Activated CD4-positive, alpha-beta T cell treated with anti-CD3 and anti-CD28 coated beads, Interleukin-2, amount 50 U/mL, for 1 hour (primary cell): Measurements from ENCODE around the gene FCHO2.
"Not testable (repeated sequence)": the region's sequence is repeated elsewhere in the genome, so short reads cannot be mapped to it uniquely, and the experiment has no call there.

ENCODE experiments used
- DNase-seq: peaks from one replicate; pipeline ENCODE4 v3.0.0-alpha.2; 2020

The FCHO2 gene, protein sequence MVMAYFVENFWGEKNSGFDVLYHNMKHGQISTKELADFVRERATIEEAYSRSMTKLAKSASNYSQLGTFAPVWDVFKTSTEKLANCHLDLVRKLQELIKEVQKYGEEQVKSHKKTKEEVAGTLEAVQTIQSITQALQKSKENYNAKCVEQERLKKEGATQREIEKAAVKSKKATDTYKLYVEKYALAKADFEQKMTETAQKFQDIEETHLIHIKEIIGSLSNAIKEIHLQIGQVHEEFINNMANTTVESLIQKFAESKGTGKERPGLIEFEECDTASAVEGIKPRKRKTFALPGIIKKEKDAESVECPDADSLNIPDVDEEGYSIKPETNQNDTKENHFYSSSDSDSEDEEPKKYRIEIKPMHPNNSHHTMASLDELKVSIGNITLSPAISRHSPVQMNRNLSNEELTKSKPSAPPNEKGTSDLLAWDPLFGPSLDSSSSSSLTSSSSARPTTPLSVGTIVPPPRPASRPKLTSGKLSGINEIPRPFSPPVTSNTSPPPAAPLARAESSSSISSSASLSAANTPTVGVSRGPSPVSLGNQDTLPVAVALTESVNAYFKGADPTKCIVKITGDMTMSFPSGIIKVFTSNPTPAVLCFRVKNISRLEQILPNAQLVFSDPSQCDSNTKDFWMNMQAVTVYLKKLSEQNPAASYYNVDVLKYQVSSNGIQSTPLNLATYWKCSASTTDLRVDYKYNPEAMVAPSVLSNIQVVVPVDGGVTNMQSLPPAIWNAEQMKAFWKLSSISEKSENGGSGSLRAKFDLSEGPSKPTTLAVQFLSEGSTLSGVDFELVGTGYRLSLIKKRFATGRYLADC

DNA sequence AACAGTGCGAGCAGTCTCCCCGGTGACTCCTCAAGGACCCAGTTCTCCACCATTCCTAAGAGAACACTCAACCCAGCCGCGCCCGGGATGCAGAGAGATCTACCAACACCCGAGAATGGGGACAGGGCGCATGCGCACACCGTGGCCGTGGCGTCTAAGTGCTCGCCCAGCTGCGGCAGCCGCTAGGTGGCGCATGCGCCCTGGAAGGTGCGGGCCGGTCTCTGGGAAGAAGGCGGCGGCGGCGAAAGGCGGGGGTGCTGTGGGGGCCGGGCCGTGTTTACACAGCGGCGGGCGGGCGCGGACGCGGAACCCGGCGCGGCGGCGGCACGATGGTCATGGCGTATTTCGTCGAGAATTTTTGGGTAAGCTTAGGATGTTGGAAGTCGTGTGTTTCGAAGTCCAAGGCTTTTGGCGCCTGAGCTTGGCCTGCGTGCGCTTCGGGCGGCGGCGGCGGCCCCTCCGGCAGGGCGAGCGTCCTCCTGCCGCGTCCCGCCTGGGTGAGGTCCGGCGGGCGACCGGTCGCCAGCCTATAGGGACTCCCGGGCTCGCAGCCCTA is at the start of gene FCHO2:
Gene FCHO2, plus strand, starts transcription at position 274 of the 556 bp plus-strand sequence. Its CDS starts 56 bp downstream, at position 330.
- DNase-seq, result peak; percentile 97

GRCh38 chr5:72906806-72907205 is 49.0 kb upstream of the FCHO2 start:
- DNase-seq, result no peak

GRCh38 chr5:72908664-72909063 is 47.2 kb upstream of the FCHO2 start:
- DNase-seq, result no peak

- no peak for DNase-seq
These were observed 38.5 kb upstream of the FCHO2 start for GRCh38 chr5:72917371-72917776.

DNA sequence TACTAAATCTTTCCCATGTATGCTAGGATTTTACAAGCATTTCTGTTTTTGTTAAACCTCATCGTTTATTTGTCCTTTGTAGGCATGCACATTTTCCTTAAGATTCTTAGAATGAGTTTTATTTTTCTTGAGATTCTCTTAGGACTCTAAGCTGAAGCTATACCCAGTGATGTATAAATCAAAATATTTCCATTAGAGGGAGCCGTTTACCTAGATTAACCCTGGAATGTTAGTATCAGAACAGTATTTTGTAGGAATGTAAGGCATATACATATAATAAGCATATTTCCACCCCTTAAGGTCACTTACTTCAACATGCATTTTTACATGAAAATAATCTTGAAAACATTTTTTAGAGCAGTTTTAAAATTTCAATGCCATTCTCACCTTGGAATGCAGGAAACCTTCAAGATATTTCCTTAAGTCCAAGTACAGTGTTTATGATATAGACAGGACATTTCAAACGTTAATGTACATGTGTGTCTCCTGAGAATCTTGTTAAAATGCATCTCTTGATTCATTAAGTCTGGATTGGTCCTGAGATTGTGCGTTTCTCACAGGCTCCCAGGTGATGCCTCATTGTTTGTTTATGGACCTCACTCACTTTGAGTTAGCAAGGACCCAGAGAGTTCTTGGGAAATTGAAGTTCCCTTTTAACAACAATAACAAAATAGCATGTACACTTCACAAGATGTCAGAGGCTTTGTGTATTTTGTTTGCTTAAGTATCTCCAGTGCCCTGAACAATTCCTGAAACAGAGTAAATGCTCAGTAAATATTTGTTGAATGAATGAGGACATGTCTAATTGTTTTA is 34.9 kb upstream of the FCHO2 start:
- DNase-seq, result no peak

- DNase-seq, result no peak
These were observed 34.0 kb upstream of the FCHO2 start for GRCh38 chr5:72921886-72922285.

GRCh38 chr5:72922422-72922821 is 33.4 kb upstream of the FCHO2 start:
- no peak for DNase-seq

- DNase-seq, result no peak
These were observed 30.4 kb upstream of the FCHO2 start for GRCh38 chr5:72925336-72926010.

DNA sequence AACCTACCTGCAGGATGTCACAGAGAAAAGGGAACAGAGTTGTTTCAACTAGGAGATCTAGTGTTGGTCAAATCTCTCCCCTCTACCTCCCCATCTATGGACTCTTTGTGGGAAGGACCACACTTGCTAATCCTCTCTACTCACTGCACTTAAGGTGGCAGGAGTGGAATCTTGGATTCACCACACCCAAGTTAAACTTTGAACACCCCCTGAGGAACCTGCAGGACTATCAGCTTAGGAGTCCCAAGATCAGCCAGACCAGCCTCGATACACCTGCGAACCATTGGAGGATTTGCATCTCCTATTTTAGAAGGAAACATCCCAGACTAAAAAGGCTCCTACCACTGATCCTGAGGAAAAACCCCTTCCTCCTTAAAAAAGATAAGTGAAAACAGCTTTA is 23.2 kb upstream of the FCHO2 start:
- DNase-seq, result not testable (repeated sequence)

- DNase-seq, result not testable (repeated sequence)
These were observed 20.7 kb upstream of the FCHO2 start for GRCh38 chr5:72934953-72935725.

DNA sequence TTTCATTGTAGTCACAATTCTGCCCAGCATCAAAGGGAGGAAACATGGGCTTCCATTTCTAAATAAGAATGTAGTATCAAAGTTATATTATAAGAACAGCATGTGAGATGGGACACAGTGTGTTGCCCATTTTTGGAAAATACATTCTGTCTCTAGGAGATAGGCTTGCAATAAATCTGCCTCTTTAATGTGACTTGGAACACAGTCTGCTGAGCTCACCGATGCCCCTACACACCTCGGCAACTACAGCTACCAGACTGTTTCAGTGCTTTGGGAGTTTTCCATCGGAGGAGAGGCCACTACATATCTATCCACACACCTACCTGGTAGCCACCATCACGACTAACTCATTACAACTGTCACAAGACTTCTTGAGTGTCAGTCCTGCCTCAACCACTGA is 18.9 kb upstream of the FCHO2 start:
- DNase-seq, result no peak

DNA sequence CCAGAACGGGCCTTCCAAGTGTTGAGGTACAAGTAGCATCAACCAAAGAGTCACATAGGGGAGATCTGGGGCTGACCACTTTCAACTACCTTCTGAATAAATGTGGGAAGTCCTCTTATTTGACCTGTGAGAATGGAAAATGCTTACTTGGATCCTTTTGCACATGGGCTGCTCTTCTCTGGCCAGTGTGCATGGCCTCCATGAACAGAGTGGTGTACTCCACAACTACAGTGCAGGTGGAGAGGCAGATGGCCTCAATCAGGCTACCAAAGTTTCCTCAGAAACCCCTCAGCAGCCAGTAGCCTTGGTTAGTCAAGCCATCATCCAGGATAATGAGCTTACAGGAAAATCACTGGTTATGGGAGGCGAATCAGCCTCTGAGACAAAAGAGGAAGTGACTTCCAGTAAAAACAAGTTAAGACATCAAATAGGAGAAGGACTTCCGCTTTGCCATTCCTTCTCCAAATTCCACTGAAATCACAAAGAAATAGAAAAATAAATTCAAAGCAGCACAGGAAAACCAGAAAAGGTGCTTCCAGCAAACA is 18.3 kb upstream of the FCHO2 start:
- DNase-seq, result no peak

GRCh38 chr5:72938206-72938605 is 17.6 kb upstream of the FCHO2 start:
- DNase-seq, result no peak

DNA sequence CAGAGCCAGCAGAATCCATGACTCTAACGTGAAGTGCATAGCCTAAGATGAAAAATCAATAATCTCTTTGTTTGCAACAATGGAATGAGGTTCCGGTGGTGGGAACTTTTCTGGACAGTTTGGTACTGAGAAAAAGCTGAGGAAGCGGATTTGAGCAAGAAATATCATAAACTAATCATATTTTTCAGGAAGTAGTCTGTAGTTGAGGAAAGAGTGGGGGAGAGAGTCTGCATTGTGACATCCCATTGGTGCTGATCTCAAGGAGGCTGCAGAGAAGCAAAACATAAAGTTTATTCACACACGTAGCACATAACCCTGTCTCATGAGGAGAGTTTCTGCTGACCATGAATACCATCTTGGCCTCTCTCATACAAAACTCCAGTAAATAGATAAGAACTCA is 15.8 kb upstream of the FCHO2 start:
- no peak for DNase-seq

- DNase-seq, result no peak
These were observed 12.5 kb upstream of the FCHO2 start for GRCh38 chr5:72943307-72943706.

DNA sequence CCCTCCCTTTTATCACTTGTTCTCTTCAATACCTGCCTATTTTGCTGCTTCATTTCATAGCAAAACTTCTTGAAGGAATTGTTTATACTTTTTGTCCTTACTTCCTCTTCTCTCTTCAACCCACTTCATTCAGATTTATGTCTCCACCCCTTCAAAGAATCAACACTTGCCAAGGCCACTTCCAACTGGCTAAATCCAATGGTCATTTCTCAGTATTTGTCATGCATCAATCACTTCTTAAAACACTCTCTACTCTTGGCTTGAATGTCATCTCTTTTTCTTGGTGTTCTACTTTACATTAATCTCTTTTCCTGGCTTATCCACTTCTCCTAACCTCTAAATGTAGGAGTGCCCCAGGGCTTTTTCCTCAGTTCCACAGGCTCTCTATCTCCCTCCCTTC is 8.3 kb upstream of the FCHO2 start:
- DNase-seq, result no peak

- no peak for DNase-seq
These were observed 6.4 kb upstream of the FCHO2 start for GRCh38 chr5:72949481-72949880.

DNA sequence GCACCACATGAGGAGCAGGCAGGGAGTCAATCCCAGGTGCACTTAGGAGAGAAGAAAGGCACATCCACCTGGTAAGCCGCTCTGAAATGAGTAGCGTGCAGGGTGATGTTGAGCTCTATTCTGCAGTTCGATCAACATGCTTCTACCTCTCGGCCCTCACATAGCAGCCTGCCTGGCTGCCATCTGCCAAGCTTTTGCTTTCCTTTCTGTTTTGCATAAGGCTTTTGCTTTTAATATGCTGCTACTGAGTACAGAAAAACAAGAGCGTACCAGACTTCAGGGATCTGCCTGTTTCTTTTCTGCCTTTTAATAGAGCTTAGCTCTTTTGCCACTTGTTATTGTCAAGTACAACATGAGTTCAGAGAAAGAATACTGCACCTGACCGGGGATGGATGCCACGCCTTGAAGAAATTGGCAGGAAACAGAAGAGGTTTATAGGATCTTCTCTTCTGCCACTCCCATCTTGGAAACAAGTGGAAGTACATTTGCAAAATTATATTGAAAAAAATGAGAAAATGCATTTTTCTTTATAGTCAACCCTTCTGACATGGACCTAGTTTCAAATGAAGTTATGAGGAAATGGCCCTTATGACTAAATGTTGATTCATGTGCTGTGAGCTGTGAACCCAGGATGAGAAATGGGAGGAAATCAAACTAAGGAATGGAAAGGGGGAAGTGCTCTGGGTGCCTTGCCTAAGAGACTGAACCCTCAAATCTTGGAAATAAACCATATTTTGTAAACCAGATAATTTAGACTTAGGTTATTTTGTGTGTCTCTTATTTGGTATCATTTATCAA is 4.0 kb upstream of the FCHO2 start:
- no peak for DNase-seq

DNA sequence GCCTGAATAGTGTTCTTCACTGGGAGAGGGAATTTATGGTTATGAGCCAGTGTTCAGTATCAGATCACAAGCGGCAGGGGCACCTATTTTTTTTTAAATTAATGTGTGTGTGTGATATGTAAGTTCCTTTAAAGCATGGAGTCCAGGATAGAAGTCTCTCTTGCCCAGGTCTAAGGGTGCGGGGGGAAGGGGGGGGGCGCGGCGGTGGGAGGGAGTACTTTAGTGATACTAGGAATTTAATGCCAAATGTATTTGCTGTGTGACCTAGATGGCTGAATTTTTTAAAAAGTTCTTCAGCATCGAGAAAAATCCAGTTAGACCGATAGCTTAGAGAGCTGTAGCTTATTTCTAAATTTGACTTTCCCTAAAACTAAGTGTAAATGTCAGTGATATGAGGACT is 1.5 kb upstream of the FCHO2 start:
- no peak for DNase-seq

GRCh38 chr5:72955143-72955767 is 586 bp upstream of the FCHO2 start:
- no peak for DNase-seq
